Adipose tissue (tissue), 3 donors: ENCODE measurements around the gene RPSA. TPM values are rescaled to one million over a fixed set of nuclear protein-coding genes. Genes with fewer than 3 reads are reported as not detected.
"Not testable (repeated sequence)": the region's sequence is repeated elsewhere in the genome, so short reads cannot be mapped to it uniquely, and the experiment has no call there.

Experiments used
- H3K27ac ChIP-seq: one replicate; pipeline ENCODE4 v1.5.1; 2013; ENCODE audit warnings: low read depth, low read length
- WGBS, 3 donors: extraction: QIAGEN DNeasy Blood & Tissue Kit; methylation state at CpG; one replicate each; pipeline ENCODE4 v1.1.7; 2013; 5-methylcytosine and 5-hydroxymethylcytosine counted together
- polyA plus RNA-seq, 3 donors: library from polyadenylated mRNA; stranded (reverse); fragments of 200-250 nt; gene quantifications; one replicate each; pipeline ENCODE4 v1.2.3, GENCODE V29; 2013
- donor health status: healthy with polysubstance abuse.
- donor health status: Bipolar disorder and iron deficiency.
- donor health status: healthy.

RPSA gene
- polyA plus RNA-seq: 1,000 to 10,000 TPM; 1,362 to 1,817 (median 1,440) TPM

DNA sequence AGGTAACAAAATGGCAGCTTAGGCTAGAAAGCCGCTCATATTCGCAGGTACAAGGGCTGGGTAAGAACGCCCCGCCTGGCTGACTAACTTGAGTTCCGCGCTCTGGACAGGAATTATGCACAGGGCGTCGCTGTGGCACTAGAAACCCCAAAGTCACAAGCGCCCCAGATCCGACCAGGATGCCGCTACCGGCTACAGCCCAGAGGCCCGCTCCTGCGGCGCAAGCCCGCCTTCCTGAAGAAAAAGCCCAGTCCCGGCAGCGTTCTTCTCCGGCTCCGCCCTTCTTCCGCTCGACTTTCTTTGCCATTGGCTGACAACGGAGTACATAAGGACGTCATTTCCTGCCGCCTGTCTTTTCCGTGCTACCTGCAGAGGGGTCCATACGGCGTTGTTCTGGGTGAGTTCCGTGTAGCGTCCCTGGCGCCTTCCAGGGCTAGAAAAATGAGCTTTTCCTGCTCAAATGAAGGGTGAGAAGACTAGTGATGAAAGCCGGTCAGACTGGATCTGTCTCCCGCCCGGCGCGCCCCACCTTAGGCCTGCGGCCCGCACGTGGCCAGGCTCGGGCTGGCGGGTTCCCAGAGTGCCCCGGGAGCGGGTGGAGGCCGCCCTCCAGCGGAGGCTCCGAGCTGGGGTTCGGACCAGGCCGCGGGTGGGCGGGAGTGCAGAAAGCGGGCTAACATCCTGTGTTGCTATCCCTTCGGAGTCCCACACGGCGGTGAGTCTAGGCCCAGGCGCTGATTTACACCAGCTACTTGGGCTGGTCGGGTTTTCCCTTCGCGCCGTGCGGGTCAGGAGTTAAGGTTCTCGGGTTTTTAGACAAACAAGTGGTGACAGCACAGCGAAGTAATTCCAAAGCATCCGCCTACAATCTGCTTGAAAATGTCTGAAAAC lies at the start of gene RPSA:
Gene RPSA (plus strand): TSS at position 353 of the 891 bp plus-strand sequence. CDS start 934 bp downstream, outside the sequence.
- WGBS, 3 donors: 0% methylated on average over 63 of the region's 63 CpGs
- peak within 1 kb of the TSS; percentile 30 for H3K27ac ChIP-seq

DNA sequence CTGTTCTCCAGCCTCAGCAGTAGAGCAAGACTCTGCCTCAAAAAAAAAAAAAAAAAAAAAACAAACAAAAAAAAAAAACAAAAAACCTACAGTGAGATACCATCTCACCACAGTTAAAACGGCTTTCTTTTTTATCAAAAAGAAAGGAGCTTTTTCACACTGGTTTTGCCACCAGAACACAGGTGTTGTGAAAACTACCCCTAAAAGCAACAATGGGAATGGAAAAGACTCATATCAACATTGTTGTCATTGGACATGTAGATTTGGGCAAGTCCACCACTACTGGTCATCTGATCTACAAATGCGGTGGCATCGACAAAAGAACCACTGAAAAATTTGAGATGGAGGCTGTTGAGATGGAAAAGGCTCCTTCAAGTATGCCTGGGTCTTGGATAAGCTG lies 48.2 kb upstream of the RPSA start:
- 74 to 85% (median 75%) methylated on average over 3 of the region's 3 CpGs for WGBS, 3 donors
- H3K27ac ChIP-seq: no peak overlapping the region

DNA sequence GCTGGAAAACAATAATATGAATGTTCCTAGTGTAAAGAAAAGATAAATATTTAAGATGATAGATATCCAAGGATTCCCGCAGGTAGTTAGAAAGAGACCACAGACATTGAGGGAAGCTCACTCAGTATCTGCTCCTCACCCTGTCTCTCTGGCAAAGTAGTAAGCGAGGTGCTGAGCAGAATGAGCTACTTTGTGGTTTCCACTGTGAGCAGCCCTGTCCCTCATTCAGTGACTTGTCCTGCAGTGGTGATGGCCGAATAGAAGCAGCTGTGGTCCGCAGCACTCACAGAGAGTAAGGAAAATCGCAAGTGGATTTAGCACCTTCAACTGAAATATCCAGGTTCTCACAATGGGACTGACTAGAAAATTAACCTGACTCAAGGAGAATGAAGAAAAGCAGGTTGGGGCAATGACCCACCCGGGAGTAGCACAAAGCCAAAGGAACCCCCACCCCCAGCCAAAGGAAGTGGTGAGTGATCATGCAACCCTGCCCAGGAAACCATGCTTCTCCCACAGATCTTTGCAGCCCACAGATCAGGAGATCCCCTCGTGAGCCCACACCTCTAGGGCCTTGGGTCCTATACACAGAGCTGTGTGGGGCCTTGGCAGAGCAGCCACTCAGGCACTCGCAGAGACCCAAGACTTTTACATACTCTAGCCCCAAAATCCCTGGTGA lies 45.1 kb upstream of the RPSA start:
- H3K27ac ChIP-seq: no peak overlapping the region
- 52 to 79% (median 60%) methylated on average over 8 of the region's 8 CpGs for WGBS, 3 donors

DNA sequence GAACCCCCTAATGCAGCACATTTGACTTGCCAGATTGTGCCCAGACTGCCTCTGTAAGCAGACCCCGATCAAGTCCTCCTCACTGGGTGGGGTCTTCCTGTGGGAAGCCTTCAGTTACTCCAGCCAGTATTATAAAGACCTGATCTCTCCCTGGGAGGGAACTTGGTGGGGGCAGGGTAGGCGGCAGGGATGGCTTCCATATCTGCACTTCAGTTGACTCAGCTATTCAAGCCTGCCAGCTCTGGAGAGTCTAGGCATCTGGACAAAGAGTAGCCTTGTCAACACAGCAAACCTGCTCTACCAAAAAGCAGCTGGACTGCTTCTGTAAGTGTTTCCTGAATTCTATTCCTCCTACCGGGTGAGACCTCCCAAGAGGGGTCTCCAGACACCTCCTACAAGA lies 44.3 kb upstream of the RPSA start:
- H3K27ac ChIP-seq: no peak overlapping the region

DNA sequence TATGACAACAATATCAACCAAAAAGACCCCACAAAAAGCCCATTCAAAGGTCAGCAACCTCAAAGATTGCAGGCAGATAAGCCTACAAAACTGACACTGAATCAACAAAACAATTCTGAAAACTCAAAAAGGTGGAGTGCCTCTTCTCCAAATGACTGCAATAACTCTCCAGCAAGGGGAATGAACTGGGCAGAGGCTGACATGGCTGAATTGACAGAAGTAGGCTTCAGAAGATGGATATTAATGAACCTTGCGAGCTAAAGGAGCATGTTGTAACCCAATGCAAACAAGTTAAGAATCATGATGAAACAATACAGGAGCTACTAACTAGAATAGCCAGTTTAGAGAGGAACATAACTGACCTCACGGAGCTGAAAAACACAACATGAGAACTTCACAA lies 43.7 kb upstream of the RPSA start:
- WGBS, 3 donors: 75 to 87% (median 77%) methylated on average over 2 of the region's 2 CpGs
- H3K27ac ChIP-seq: no peak overlapping the region

More for the DNA sequence above, 44.3 kb upstream of the RPSA start:
- WGBS, 3 donors: 41 to 67% (median 41%) methylated on average over 3 of the region's 3 CpGs

DNA sequence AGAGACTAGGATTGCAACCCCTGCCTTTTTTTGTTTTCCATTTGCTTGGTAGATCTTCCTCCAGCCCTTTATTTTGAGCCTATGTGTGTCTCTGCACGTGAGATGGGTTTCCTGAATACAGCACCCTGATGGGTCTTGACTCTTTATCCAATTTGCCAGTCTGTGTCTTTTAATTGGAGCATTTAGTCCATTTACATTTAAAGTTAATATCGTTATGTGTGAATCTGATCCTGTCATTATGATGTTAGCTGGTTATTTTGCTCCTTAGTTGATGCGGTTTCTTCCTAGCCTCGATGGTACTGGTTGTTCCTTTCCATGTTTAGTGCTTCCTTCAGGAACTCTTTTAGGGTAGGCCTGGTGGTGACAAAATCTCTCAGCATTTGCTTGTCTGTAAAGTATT lies 36.1 kb upstream of the RPSA start:
- 85 to 92% (median 88%) methylated on average over 4 of the region's 4 CpGs for WGBS, 3 donors
- not testable (repeated sequence) for H3K27ac ChIP-seq

DNA sequence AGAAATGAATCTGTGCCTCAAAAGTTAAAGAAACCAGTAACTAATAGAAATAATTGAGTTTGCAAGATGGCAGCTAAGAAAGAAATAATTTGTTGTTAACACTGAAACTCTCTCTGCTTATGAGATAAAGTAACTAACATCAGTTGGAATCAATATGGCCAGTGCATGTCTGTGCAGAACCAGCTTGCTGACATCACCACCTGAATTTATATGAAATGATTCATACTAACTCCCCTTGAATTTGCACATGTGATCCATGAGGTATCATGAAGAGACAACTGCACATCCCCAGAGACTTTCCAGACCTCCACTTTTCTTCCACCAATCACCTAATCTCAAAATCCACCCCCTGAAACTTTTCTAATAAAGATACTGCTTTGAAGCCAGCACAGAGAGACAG lies 33.7 kb upstream of the RPSA start:
- H3K27ac ChIP-seq: no peak overlapping the region

DNA sequence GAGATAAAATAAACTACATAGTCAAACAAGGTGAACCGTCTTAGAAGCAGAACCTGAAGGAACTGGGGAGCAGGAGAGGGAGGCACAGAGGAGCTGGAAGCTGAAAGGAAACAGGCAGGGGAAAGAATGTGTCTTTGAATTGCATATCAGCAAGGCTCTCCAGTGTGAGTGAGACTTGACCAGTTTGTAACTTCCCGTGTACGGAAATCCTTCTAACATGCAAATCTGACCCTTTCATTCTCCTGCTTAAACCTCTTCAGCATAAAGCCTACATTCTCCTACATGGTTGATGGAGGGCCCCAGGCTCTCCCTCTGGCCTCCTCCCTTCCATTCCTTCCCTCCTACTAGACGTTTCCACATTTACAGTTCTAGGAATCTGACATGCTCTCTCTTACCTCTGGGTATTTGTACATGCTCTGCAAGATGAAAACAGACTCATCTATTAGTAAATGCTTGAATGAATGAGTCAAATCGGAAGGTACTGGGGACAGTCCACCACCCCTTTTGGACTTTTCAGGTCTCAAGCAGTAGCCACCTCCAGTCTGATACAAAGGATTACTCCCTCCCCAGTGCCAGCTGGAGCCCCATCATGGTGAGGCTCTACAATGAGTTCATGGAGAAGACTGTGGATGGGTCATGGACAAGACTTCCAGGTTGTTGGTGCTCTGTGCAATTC lies 29.4 kb upstream of the RPSA start:
- no peak overlapping the region for H3K27ac ChIP-seq
- WGBS, 3 donors: 46 to 76% (median 57%) methylated on average over 5 of the region's 5 CpGs

DNA sequence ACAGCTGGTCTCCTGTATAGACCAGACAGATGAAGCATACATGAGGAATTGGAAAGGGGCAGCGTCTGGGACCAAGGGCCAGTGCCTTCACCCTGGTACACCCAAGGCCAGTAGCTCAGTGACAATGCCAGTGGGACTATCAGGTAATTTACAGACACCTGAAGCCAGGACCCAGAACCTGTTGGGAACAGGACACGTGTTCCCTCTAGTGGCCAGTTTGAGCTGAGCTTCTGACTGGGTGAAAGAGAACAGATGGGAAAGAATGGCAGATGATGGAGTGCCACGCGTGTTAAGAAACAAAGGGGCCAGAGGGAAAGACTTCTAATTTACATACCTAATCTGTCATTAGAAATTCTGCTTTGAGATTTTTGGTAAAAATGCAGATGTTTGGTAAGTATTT lies 28.4 kb upstream of the RPSA start:
- no peak overlapping the region for H3K27ac ChIP-seq
- 26 to 41% (median 27%) methylated on average over 4 of the region's 4 CpGs for WGBS, 3 donors

DNA sequence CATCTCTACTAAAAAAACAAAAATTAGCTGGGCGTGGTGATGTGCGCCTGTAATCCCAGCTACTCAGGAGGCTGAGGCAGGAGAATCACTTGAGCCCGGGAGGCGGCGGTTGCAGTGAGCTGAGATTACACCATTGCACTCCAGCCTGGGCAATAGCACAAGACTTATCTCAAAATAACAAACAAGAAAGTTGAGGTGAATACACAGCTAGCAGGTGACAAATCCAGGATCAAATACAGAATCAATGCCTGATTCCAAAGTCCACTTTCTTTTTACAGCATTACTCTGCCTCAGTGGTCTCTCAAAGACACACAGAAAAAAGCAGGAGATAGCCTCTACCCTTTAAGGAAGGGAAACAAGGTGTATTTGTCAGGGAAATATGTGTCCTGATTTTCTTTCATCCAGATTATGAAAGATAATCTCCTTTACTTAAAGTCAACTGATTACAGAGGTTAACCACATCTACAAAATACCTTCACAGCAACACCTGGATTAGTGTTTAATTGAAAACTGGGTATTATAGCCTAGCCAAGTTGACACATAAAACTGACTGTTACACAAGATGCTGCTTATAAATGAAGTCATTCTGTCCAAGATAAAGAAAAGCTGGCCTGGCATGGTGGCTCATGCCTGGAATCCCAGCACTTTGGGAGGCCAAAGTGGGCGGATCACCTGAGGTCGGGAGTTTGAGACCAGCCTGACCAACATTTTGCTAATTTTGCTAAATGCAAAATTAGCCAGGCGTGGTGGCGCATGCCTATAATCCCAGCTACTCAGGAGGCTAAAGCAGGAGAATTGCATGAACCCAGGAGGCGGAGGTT lies 27.4 kb upstream of the RPSA start:
- H3K27ac ChIP-seq: no peak overlapping the region
- 70 to 95% (median 94%) methylated on average over 10 of the region's 10 CpGs for WGBS, 3 donors

DNA sequence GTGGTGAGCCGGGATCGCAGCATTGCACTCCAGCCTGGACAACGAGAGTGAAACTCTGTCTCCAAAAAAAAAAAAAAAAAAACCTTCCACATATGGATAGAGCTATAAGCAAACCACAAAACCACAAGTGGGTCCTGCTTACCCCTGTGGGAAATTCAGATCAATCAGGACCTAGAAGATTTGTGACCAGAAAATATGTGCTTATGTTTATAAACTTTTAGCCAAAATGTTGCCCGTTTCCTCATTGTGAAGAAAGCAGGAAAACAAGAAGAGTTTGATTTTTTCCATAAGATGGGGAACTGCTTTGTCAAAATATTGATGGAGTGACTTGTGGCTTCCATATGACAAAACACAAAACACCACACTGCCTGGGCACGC lies 26.8 kb upstream of the RPSA start:
- WGBS, 3 donors: 80 to 91% (median 90%) methylated on average over 5 of the region's 5 CpGs
- H3K27ac ChIP-seq: no peak overlapping the region

DNA sequence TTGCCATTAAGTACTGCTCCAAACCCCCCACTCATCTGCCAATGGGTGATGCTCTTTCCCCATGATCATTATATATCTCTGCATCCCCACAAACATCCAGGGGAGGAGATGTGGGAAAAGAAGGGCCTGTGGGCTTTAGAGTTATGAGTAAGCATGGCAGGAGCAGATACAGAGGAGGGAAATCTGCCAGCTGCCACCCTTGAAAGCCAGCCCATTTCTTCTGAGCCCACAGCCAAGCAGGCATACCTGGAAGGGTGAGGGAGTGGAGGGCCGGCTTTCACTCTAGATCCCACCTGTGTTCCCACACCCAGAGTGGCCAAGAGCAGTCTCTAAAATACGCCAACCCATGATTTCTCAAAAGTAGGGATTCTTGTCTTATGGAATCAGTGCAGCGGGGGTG lies 25.1 kb upstream of the RPSA start:
- no peak overlapping the region for H3K27ac ChIP-seq
- WGBS, 3 donors: 44 to 97% (median 93%) methylated on average over 3 of the region's 3 CpGs

DNA sequence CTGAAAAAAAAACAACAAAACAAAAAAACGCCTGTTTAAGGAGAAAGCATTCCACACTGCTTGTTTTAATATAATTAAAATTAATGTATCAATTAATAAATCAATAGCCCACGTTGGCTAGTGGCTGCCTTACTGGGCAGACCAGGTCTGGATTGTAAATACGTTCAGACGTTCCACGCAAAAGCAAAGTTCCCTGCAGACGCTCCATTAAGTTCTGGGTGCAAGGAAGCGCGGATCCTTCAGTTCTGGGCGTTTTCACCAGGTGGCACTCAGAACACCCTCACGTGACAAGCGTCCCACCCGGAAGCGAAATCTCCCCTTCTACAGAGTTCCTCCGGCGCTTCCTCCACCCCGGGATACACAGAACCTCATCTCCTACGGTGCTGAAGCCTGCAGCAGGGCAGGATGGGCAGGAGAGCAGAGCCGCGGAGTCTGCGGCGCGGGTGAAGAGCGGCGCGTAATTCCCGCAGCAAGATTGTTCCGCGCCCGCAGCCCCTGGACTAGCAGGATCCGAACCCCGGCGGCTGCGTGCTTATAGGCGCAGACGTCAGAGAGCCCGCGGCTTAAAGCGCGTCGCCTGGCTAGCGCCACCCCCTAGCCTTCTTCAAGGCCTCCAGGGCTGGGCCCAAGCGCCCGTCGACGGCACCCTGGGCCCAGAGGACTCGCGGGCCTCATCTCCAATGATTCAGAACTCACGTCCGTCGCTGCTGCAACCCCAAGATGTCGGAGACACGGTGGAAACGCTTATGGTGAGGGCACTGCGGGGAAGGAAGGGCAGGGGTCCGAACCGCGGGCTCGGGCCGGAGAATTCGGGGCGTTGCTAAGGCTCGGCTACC lies 23.3 kb upstream of the RPSA start, which contains the start of gene SLC25A38:
Gene SLC25A38 (plus strand): TSS at position 326 of the 836 bp plus-strand sequence. CDS start 355 bp downstream, at position 681.
- H3K27ac ChIP-seq: peak within 1 kb of the TSS; percentile 77
- 0% methylated on average over 62 of the region's 62 CpGs for WGBS, 3 donors

DNA sequence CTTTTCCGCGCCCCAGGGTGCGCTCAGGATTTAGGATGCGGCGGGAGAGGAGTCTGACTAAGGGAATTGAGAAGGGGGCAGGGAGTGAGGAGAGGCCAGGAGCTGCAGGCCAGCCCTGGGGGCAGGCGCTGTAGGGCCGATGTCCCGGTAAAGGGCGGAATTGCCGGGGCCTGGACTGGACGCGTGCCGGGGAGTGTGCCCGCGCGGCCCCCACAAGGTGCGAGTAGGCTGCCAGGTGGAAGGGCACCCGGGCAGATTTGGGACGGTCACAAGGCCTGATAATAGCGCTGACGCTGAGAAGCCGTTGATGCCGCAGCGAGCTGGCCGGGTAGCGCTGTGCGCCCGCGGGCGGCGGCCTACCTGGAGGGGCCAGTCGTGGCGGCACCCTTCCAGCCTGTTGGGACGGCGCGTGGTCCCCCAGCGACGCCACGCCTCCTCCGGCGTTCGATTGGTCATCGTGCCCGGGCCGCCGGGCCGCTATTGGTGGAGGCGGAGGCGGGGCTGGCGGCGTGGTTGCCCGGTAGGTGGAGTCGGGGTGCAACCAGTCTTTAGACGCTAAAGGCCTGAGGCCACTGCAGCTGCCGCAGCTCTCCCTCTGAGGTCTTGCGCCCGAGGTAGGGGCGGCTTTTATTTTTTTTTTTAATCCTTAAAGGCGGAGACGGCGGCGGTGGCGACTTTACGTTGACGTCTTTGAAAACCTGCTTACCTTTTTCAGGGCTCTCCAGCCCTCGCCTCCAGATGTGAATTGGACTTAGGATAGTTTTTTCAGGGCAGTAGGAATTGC lies 22.4 kb upstream of the RPSA start:
- WGBS, 3 donors: 1 to 2% (median 1%) methylated on average over 63 to 66 of the region's 66 CpGs

DNA sequence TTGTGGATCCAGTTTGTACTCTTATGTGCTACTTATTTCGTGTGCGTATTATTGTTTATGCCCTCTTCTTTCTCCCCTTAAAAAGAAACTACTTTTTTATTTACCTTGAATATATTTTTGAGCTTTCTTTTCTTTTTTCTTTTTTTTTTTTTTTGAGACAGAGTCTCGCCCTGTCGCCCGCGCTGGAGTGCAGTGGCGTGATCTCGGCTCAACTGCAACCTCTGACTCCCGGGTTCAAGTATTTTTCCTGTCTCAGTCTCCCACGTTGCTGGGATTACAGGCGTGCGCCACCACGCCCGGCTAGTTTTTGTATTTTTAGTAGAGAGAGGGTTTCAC lies 21.9 kb upstream of the RPSA start:
- 52 to 76% (median 71%) methylated on average over 14 of the region's 14 CpGs for WGBS, 3 donors
- no peak overlapping the region for H3K27ac ChIP-seq

More for the DNA sequence above, 22.4 kb upstream of the RPSA start:
- H3K27ac ChIP-seq: peak overlapping the region; percentile 77

DNA sequence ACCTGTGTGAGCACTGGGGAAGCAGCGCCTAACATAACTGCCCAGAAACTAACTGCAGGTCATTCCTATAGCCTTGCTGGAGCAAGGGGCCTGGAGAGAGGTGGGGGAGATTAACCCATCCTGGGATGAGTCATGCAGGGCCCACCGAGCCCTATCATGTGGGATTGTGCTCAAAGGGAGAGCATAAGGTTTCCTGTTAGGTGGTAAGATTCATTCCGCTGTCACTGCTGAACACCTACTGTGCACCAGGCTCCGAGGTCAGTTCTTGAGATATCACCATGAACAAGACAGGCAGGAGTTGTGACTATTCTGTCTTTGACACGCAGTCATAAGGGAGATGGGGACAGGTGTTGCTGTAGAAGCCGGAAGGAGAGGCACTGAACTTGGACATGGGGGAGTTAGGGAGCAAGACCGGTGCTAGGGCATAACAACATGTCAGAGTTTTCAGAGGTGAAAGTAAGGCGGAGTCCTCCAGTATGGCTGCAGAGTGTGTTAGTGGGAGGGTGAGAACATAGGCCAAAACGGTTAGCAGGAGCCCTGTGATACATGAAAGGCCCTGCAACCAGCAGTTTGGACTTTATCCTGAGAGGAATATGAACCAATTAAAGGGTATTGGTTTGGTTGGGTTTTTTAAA lies 20.9 kb upstream of the RPSA start:
- no peak overlapping the region for H3K27ac ChIP-seq
- 63 to 78% (median 76%) methylated on average over 9 of the region's 9 CpGs for WGBS, 3 donors
